Measurements from ENCODE around the gene TMEM131.

GRCh38 chr2:97924194-97924593, 71.6 kb downstream of the TMEM131 start:
- TF ChIP-seq CTCF (IDR thresholded peaks at IDR 0.05; ENCODE audit: low read depth, low read length), result no peak
- no peak for TF ChIP-seq EZH2phosphoT487 (IDR thresholded peaks at IDR 0.05; ENCODE audit: low read depth)

All from OCI-LY3 (cell line).